Esophagus muscularis mucosa (tissue), 4 donors: ENCODE data around the gene RBM20. TPM values are rescaled to one million over a fixed set of nuclear protein-coding genes. Genes with fewer than 3 reads are reported as not detected.

Experiments
- DNase-seq: peaks from one replicate; pipeline ENCODE4 v3.0.0-alpha.2; 2017; ENCODE audit errors: extremely low spot score
- H3K27ac ChIP-seq, 4 donors: fragments of 200-600 bp; sonication (generic); replicated peaks in 1 of 4; 1 replicate in 3 of 4; 2 replicates in 1 of 4; pipeline ENCODE4 v1.5.1; 2016 to 2019; ENCODE audit warnings: mild to moderate bottlenecking in 1 of 4
- H3K27me3 ChIP-seq, 4 donors: fragments of 200-600 bp; sonication (generic); one replicate each; pipeline versions ENCODE4 v1.5.1 to v1.6.0; 2016 to 2019
- H3K36me3 ChIP-seq, 4 donors: fragments of 200-600 bp; sonication (generic); one replicate each; pipeline ENCODE4 v1.5.1; 2016 to 2019
- H3K4me1 ChIP-seq, 4 donors: fragments of 200-600 bp; sonication (generic); one replicate each; pipeline ENCODE4 v1.5.1; 2016 to 2019
- H3K4me3 ChIP-seq, 4 donors: fragments of 200-600 bp; sonication (generic); 1 replicate in 2 of 4; 2 replicates in 2 of 4; pipeline ENCODE4 v1.5.1; 2016 to 2019; ENCODE audit warnings: mild to moderate bottlenecking in 4 of 4, moderate library complexity in 1 of 4
- H3K9me3 ChIP-seq, 4 donors: fragments of 200-600 bp; sonication (generic); 1 replicate in 3 of 4; 2 replicates in 1 of 4; pipeline ENCODE4 v1.5.1; 2016 to 2019
- CTCF ChIP-seq, 3 experiments: fragments of 200-600 bp in 2 of 3; fragments of 450-650 bp in 1 of 3; sonication (generic) in 2 of 3; IDR thresholded peaks; one replicate each; pipeline ENCODE4 v1.5.1; 2017 to 2019; ENCODE audit warnings: antibody characterized with exemption in 3 of 3, mild to moderate bottlenecking in 2 of 3, moderate library complexity in 1 of 3
- EP300 ChIP-seq: sonication (generic); formaldehyde crosslinking; IDR thresholded peaks from one replicate; pipeline ENCODE4 v1.6.1; 2017; ENCODE audit warnings: antibody characterized with exemption
- POLR2A ChIP-seq: fragments of 450-650 bp; IDR thresholded peaks from one replicate; pipeline ENCODE4 v1.6.1; 2017; ENCODE audit warnings: antibody characterized with exemption, moderate library complexity, mild to moderate bottlenecking, low read depth
- POLR2AphosphoS5 ChIP-seq, 2 donors: sonication (generic); formaldehyde crosslinking; IDR thresholded peaks; one replicate each; pipeline ENCODE4 v1.6.1; 2017; ENCODE audit warnings: antibody characterized with exemption in 2 of 2
- WGBS: methylation state at CpG from one replicate; pipeline ENCODE4 v1.1.5; 2018; 5-methylcytosine and 5-hydroxymethylcytosine counted together
- intact Hi-C: fragments of 100-400 bp; cut with DNase I; formaldehyde crosslinking; loops from one replicate; pipeline ENCODE4 v1.15.1; 2023
- total RNA-seq, 4 donors: library from RNA; depleted of rRNA; stranded (reverse); fragments of >200 nt; gene quantifications; one replicate each; pipeline versions ENCODE4 v1.1.0 to v1.2.1, GENCODE V29; 2016

The RBM20 gene
- total RNA-seq, 4 donors from 2014 or later, result 5.3 to 7.7 (median 5.8) TPM

DNA sequence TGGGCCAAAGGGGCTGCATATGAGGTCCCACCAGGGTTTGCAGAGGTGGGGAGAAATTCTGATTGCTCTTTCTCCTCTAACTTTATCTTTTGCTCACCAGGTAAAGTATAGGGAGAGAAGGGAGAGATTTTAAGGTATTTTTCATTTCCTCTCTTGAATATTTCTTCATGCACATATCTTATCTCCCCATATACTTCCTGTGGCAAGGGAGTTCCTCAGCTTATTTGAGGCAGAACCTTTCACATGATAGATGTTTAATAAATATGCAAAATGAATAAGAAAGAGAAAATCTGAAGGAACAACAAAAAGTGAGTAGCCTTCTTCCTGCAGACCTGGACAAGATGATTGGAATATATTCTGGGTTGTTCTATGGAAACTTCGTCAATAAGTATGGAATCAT is 160.2 kb downstream of the RBM20 start:
- Histone ChIP-seq H3K4me1 (peaks cover 25 to 30% (median 26%) of the 10 kb centered on the region in 4 donors), H3K27ac (peak overlapping the region in 2 of 4 donors; percentile 69 to 73), H3K9me3 (no peaks in the 10 kb centered on the region), H3K27me3 (no peaks in the 10 kb centered on the region), H3K36me3 (peaks cover 0 to 16% (median 3%) of the 10 kb centered on the region in 4 donors), H3K4me3 (no peak overlapping the region)
- intact Hi-C loops, result loop anchor here (5.0 to 10.0 kb wide), 3 partner anchors 60 to 88 kb away; partner anchors contain the start of gene PDCD4
- no peak for DNase-seq
- TF ChIP-seq EP300 (no peak), CTCF (IDR thresholded peaks at IDR 0.05) (no peak), POLR2A (no peak), POLR2AphosphoS5 (IDR thresholded peaks at IDR 0.05) (no peak)
- 83% methylated on average over 1 of the region's 1 CpG for whole genome bisulfite sequencing

- intact Hi-C loops, result loop anchor here (10.0 kb wide), 1 partner anchor 60 kb away; no protein-coding TSS in a partner anchor
- Histone ChIP-seq H3K4me1 (peaks cover 25 to 30% (median 26%) of the 10 kb centered on the region in 4 donors), H3K9me3 (no peaks in the 10 kb centered on the region), H3K27me3 (no peaks in the 10 kb centered on the region), H3K36me3 (peaks cover 0 to 14% (median 0%) of the 10 kb centered on the region in 4 donors), H3K4me3 (no peak overlapping the region), H3K27ac (no peak overlapping the region)
- 71% methylated on average over 3 of the region's 5 CpGs for WGBS
- DNase-seq, result no peak
- TF ChIP-seq CTCF (IDR thresholded peaks at IDR 0.05), result no peak
- TF ChIP-seq POLR2A, result no peak
- TF ChIP-seq POLR2AphosphoS5 (IDR thresholded peaks at IDR 0.05), result no peak
- TF ChIP-seq EP300, result no peak
These were observed 161.2 kb downstream of the RBM20 start for GRCh38 chr10:110805292-110805691.

DNA sequence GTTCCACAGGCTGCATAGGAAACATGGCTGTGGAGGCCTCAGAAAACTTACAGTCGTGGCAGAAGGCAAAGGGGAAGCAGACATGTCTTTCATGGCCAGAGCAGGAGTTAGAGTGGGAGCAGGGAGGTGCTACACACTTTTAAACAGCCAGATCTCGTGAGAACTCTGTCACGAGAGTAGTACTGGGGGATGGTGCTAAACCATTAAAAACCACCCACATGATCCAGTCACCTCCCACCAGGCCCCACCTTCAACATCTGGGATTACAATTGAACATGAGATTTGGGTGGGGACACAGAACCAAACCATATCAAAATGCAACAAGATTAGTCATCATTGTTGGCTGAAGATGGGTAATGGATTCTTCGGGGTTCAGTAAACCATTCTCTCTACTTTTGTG is 162.2 kb downstream of the RBM20 start:
- intact Hi-C loops, result loop anchor here (10.0 kb wide), 1 partner anchor 62 kb away; no protein-coding TSS in a partner anchor
- Histone ChIP-seq H3K9me3 (no peaks in the 10 kb centered on the region), H3K27me3 (no peaks in the 10 kb centered on the region), H3K4me3 (no peak overlapping the region), H3K27ac (no peak overlapping the region), H3K36me3 (peaks cover 0 to 12% (median 0%) of the 10 kb centered on the region in 4 donors), H3K4me1 (peaks cover 25 to 30% (median 26%) of the 10 kb centered on the region in 4 donors)
- DNase-seq, result no peak
- no peak for TF ChIP-seq POLR2A
- TF ChIP-seq EP300, result no peak
- TF ChIP-seq POLR2AphosphoS5 (IDR thresholded peaks at IDR 0.05), result no peak
- TF ChIP-seq CTCF (IDR thresholded peaks at IDR 0.05), result no peak
- 85% methylated on average over 4 of the region's 4 CpGs for WGBS

DNA sequence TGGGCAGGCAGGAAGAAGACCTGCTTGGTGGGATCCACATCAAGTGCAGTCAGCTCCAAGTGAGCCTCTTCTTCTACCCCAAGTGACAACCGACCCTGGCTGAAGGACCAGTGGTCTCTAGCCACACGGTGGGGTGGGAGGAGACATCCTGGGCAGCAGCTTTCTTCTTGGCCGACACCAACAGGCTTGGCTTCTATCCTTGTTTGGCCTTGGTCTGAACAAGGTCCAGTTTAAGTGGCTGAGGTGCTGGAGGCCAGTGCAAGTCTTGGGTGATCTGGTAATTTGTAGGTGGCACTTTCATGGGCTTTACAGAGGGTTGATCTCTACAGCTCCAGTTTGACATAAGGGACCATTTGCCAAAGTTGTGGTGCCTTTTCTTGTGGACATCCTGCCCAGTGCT is 164.0 kb downstream of the RBM20 start:
- H3K4me3 ChIP-seq, result no peak overlapping the region
- TF ChIP-seq POLR2AphosphoS5 (IDR thresholded peaks at IDR 0.05), result no peak
- no peak for TF ChIP-seq EP300
- TF ChIP-seq POLR2A, result no peak
- no peak for TF ChIP-seq CTCF (IDR thresholded peaks at IDR 0.05)
- no peaks in the 10 kb centered on the region for H3K9me3 ChIP-seq
- intact Hi-C loops, result loop anchor here (10.0 kb wide), 1 partner anchor 63 kb away; no protein-coding TSS in a partner anchor
- DNase-seq, result no peak
- H3K36me3 ChIP-seq, result peaks cover 0 to 21% (median 2%) of the 10 kb centered on the region in 4 donors
- peaks cover 12 to 17% (median 15%) of the 10 kb centered on the region in 4 donors for H3K4me1 ChIP-seq
- H3K27me3 ChIP-seq, result no peaks in the 10 kb centered on the region
- no CpG with 5 or more reads among the region's 3 CpGs for WGBS
- no peak overlapping the region for H3K27ac ChIP-seq

- Histone ChIP-seq H3K4me1 (peaks cover 8 to 12% (median 10%) of the 10 kb centered on the region in 4 donors), H3K36me3 (peaks cover 0 to 22% (median 2%) of the 10 kb centered on the region in 4 donors), H3K9me3 (no peaks in the 10 kb centered on the region), H3K4me3 (no peak overlapping the region), H3K27ac (no peak overlapping the region), H3K27me3 (no peaks in the 10 kb centered on the region)
- intact Hi-C loops, result loop anchor here (10.0 kb wide), 1 partner anchor 64 kb away; no protein-coding TSS in a partner anchor
- 77% methylated on average over 4 of the region's 5 CpGs for WGBS
- TF ChIP-seq POLR2AphosphoS5 (IDR thresholded peaks at IDR 0.05), result no peak
- DNase-seq, result no peak
These were observed 164.5 kb downstream of the RBM20 start for GRCh38 chr10:110808615-110809014.
